Vagina (tissue), 2 donors: ENCODE results near the gene KPNA2.
"Not testable (repeated sequence)": the region's sequence is repeated elsewhere in the genome, so short reads cannot be mapped to it uniquely, and the experiment has no call there.

Experiments used
- CTCF ChIP-seq, 3 experiments: fragments of 450-650 bp in 2 of 3; fragments of 200-600 bp in 1 of 3; sonication (generic) in 1 of 3; IDR thresholded peaks; one replicate each; pipeline ENCODE4 v1.5.1; 2017 to 2019; ENCODE audit warnings: antibody characterized with exemption in 3 of 3, mild to moderate bottlenecking in 2 of 3, moderate library complexity in 2 of 3
- POLR2A ChIP-seq, 2 donors: fragments of 450-650 bp; IDR thresholded peaks; one replicate each; pipeline ENCODE4 v1.6.1; 2017; ENCODE audit warnings: antibody characterized with exemption in 2 of 2, mild to moderate bottlenecking in 2 of 2, moderate library complexity in 2 of 2

GRCh38 chr17:67996301-67997171 lies 39.0 kb upstream of the KPNA2 start, which contains the start of gene C17orf58:
- not testable (repeated sequence) for TF ChIP-seq POLR2A, CTCF (IDR thresholded peaks at IDR 0.05)
